Measurements from ENCODE around the gene CPVL. TPM values are rescaled to one million over a fixed set of nuclear protein-coding genes. Genes with fewer than 3 reads are reported as not detected.

The CPVL gene
- total RNA-seq, 1 experiment from 2014 or later, result 0.06 TPM

- DNase-seq (ENCODE audit: low read depth), result no peak
Observed at GRCh38 chr7:28977881-28978280, 168.5 kb downstream of the CPVL start.

GRCh38 chr7:28976022-28976421 lies 170.3 kb downstream of the CPVL start:
- no peak for DNase-seq (ENCODE audit: low read depth)

DNA sequence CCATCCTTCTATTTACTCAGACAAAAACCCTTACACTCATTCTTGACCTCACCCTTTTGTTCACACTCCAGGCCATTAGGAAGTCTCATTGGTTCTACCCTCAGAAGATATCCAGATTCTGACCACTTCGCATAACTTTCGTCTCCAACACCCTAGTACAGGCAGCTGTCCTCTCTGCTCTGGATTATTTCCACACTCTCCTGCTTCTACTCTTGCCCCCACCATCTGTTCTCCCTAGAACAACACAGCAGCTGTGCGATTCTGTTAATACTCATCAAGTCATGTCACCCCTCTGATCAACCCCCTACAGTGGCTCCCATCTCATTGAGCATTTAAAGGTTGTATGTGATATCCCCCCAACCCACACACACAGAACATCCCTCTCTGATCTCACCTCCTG lies 172.7 kb downstream of the CPVL start:
- peak; percentile 56 for DNase-seq (ENCODE audit: low read depth)

GRCh38 chr7:28964056-28964455 lies 182.3 kb downstream of the CPVL start:
- no peak for DNase-seq (ENCODE audit: low read depth)

- DNase-seq (ENCODE audit: low read depth), result no peak
Observed at GRCh38 chr7:28961972-28962371, 184.4 kb downstream of the CPVL start.

DNA sequence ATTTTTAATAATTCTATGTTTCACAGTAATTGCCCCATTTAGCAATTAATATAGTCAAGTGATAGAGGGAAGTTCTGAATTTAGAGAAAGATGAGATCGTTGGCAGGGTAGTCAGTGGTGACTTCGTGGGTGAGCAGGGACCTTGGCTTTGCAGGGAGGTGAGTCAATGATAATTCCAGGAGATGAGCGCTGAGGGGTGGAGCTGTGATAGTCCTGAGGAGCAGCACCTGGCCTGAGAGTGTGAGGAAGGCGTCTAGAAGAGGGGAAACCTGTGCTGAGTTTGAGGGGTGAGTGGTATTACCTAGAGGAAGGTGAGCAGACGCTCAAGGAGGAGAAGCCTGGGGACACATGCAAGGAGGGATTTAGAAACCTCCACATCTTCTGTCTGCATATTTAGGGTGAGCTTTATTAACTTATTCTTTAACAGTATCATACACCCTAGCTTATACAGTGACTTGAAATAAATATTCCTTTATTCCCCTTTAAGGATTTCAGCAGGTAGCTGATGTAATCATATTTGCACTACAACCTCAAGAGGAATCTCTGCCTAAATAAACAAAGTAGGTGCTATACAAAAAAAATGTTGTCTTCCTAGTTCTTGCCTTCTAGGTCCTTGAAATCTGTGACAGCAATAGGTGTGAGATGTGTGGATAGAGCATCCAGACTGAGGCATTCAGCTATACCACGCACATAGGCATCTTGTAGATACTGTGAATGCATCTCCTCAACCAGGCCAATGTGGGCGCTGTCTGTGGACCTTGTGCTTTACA lies 186.1 kb downstream of the CPVL start:
- DNase-seq (ENCODE audit: low read depth), result no peak

DNA sequence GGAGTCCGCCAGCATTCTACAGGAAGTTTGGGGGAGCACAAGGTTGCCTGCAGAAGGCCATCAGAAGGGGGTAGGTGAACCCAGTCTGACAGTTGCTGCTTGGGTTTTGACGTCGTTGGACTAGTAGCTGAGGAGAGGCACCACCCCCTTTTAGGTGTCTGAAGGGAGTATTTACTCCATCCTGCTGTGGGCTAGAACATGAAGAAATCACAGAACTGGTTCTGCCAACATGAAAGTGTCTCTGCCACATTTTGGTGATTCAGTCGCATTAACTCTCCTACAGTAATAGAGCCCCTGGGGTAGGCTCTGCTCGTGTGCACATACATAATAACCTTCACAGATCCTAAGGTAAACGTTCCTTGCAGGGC lies 187.4 kb downstream of the CPVL start:
- no peak for DNase-seq (ENCODE audit: low read depth)

- DNase-seq (ENCODE audit: low read depth), result peak; percentile 34
Observed at GRCh38 chr7:28958235-28958979, 187.9 kb downstream of the CPVL start, which contains the start of gene TRIL. Gene TRIL, minus strand, starts transcription at chr7:28958330. Its CDS starts 284 bp downstream, at chr7:28958046.

DNA sequence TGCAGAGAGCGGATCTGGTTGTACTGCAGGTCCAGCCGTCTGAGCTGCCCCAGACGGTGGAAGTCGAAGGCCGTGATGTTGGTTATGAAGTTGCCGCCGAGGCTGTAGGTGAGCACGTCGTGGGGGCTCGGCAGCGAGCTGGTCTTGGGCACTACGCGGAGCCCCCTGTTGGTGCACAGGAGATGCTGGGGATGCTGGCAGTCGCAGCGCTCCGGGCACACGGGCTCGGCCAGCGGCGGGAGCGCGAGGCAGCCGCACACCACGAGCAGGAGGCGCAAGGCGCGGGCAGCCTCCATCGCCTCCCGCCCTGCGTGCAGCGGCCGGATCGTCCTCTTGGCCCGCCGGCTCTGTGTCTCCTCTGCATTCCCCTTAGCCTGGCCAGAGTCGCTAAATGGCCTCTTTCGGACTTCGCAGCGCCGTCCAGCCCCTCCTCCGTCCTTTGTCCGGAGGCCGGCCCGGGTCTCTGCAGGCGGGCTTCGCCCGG lies 188.5 kb downstream of the CPVL start:
- no peak for DNase-seq (ENCODE audit: low read depth)

GRCh38 chr7:28957064-28957750 lies 189.1 kb downstream of the CPVL start:
- DNase-seq (ENCODE audit: low read depth), result no peak

- DNase-seq (ENCODE audit: low read depth), result peak; percentile 43
Observed at GRCh38 chr7:28956608-28957063, 189.7 kb downstream of the CPVL start.

DNA sequence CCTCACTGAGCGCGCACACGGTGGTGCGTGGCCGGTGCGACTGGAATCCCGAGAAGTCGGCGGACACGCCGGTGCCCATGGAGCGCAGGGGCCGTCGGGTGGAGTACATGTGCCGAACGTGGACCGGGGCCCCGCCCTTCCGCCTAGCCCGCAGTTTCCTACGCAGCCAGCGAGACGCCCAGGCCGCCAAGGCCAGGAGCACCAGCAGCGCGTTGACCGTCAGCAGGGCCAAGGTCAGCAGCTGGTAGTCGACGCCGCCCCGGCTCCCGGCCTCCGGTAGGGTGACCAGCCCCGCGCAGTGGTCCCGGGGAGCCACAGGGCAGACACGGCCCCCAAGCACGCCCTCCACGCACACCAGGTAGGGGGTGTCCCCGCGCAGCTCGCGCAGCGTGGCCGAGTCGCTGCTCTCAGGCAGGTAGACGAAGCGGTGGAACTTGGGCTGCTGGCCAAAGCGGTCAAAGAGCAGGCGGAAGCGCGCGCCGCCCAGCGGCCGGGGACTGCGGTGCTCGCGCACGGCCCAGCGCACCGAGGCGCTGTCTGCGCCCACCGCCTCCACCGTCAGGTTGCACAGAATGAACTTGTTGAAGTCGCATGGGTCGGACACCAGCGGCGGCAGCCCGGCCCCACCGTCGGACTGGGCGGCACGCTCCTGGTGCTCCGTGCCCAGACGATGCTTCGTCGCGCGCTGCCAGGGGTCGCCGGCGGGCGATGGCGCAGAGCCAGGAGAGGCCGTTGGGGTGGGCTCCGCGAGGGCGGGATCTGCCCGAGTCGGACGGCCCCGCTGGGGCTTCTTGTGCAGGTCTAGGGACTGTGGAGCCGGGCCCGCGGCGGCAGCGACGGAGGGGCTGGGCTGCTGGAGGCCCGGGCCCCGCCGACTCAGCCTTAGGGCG lies 190.4 kb downstream of the CPVL start:
- DNase-seq (ENCODE audit: low read depth), result peak; percentile 31

DNA sequence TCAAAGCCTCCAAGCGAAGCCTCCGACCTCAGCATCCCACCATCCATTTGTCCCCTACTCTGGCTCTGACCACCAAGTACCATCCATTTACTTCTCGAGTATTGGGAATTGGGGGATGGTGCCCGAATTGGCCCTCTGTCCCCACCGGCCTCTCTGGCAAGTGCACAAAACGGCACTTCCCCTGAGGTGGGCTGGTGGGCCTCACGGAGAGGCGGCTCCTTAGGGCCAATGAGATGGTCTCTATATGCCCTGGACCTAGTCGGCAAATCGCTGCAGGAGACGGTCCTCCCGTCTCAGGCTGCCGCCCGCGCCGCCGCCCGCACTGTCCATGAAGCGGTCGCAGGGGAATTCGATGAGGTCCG lies 191.0 kb downstream of the CPVL start:
- DNase-seq (ENCODE audit: low read depth), result no peak

DNA sequence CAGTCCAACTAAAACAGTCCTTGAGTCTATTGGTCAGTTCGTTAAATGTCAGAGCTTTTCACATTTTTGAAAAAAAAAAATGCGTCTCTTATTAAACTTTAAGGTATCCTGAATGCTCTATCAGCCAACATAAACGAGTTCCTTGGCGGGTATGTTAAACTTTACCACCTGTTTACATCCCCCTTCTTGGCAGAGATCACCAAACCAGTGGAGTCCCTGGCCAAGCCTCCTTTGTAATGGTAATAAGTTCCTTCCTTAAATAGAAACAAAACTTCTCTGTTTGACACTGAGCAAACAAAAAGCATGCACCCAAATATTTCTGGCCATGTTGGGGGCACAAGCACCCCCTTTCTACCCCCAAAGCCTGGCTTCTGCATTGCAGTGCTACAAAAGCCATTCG lies 191.4 kb downstream of the CPVL start:
- no peak for DNase-seq (ENCODE audit: low read depth)

DNA sequence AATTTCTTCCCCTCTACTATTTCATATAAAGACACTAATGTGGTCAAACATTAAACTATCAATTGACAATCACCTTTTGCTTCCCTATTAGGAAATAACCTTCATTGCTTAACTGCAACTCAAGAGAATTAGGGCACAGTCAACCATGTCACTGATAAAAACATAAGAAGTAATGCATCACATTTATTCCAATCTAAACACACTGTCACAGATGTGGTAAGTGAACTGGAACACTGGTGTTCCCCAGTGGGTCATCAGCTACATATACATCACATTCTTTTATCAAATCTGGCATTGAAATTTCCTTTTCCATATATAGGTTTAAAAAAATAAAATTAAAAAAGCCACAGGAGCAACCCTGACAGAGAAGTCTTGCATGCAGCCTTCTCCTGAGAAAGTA lies 191.9 kb downstream of the CPVL start:
- DNase-seq (ENCODE audit: low read depth), result no peak

GRCh38 chr7:28953633-28954032 lies 192.7 kb downstream of the CPVL start:
- peak; percentile 90 for DNase-seq (ENCODE audit: low read depth)

Other genes with a start within 250 kb of the CPVL start
- gene TRIL, start 188.2 kb downstream of the CPVL start, total RNA-seq (2014; rRNA removed), result 0.32 and 0.46 TPM in 2 replicates
- gene CHN2, start 48.2 kb upstream of the CPVL start, total RNA-seq (2014; rRNA removed), result not detected in 2 replicates

Measured in LHCN-M2 (cell line).